ENCODE measurements around the gene ARHGAP32.

DNA sequence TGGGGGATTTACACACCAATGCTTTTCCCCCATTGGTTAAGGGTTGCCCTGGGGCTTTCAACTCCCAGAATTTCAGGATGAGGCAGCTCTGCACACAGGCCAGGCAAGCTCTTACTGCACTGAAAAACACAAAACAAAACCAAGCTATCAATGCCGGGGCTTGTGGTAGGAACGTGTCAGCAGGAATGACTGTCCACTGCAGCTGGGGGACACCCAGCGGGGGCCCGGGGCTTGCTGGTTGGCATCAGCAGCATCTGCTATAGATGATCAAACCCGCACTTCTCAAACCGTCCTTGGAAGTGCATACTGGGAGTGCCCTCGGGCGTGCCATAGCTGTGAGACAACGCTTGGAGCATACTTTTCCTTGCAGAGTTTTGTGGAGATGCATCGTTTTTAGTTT, 257.2 kb downstream of the ARHGAP32 start:
- no peak for TF ChIP-seq POLR2A (IDR thresholded peaks at IDR 0.05)
- TF ChIP-seq, protein P1, sequence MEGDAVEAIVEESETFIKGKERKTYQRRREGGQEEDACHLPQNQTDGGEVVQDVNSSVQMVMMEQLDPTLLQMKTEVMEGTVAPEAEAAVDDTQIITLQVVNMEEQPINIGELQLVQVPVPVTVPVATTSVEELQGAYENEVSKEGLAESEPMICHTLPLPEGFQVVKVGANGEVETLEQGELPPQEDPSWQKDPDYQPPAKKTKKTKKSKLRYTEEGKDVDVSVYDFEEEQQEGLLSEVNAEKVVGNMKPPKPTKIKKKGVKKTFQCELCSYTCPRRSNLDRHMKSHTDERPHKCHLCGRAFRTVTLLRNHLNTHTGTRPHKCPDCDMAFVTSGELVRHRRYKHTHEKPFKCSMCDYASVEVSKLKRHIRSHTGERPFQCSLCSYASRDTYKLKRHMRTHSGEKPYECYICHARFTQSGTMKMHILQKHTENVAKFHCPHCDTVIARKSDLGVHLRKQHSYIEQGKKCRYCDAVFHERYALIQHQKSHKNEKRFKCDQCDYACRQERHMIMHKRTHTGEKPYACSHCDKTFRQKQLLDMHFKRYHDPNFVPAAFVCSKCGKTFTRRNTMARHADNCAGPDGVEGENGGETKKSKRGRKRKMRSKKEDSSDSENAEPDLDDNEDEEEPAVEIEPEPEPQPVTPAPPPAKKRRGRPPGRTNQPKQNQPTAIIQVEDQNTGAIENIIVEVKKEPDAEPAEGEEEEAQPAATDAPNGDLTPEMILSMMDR (IDR thresholded peaks at IDR 0.05): no peak

Data from thyroid gland (tissue), 4 donors.